ENCODE results near the gene ARPC5L. TPM values are rescaled to one million over a fixed set of nuclear protein-coding genes. Genes with fewer than 3 reads are reported as not detected.

ARPC5L gene
- total RNA-seq, 1 experiment from 2014 or later = 73.9 TPM

DNA sequence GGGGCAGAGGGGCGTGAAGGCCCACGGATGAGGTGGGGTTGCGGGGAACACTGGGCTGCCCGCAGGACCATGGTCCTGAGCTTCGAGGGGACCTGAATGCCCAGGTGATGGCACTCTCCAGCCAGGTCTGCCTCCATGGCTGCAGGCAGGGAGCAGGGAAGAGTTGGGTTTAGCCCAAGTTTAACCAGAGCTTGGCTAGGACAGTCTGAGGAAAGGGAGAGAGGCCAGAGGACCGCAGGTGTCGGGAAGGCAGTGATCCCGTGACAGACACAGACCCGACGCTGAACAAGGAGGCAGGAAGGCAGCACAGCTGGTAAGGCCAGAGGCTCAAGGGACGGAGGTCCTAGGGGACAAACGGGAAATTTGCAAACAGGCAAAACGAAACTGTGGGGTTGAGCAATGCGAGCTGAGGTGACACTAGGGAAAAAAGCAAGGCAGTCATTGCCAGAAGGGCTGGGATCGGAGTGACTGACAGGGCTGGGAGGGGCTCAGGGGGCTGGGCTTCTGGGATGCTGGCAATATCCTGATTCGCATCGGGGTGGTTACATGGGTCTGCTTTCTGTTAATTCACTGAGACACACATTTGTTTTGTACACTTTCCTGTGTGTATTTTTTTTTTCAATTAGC is 25.0 kb downstream of the ARPC5L start:
- DNase-seq (ENCODE audit: low spot score) = no peak
- Histone ChIP-seq H3K36me3 (ENCODE audit: insufficient read depth, low read length, poor library complexity, severe bottlenecking) (peaks cover 12% of the 10 kb centered on the region), H3K27me3 (replicated peaks; ENCODE audit: insufficient read depth, low read depth, low read length, poor library complexity) (no peaks in the 10 kb centered on the region), H3K27ac (ENCODE audit: low read depth, low read length, poor library complexity, severe bottlenecking) (no peak overlapping the region), H3K4me1 (ENCODE audit: insufficient read depth, low read length, poor library complexity, severe bottlenecking) (no peaks in the 10 kb centered on the region), H3K9me3 (ENCODE audit: low read depth, low read length, poor library complexity, severe bottlenecking) (no peaks in the 10 kb centered on the region), H3K4me3 (ENCODE audit: low read depth, low read length, poor library complexity, severe bottlenecking) (no peak overlapping the region)
- POLR2A ChIA-PET (ENCODE audit: low non-redundant PET) = no interaction called here
- no TSS peak for BruUV-seq (replicated peaks)
- no peak for TF ChIP-seq EZH2 (IDR thresholded peaks at IDR 0.05; ENCODE audit: borderline replicate concordance, low read depth, low read length, poor library complexity, severe bottlenecking)
- TF ChIP-seq, protein P1, sequence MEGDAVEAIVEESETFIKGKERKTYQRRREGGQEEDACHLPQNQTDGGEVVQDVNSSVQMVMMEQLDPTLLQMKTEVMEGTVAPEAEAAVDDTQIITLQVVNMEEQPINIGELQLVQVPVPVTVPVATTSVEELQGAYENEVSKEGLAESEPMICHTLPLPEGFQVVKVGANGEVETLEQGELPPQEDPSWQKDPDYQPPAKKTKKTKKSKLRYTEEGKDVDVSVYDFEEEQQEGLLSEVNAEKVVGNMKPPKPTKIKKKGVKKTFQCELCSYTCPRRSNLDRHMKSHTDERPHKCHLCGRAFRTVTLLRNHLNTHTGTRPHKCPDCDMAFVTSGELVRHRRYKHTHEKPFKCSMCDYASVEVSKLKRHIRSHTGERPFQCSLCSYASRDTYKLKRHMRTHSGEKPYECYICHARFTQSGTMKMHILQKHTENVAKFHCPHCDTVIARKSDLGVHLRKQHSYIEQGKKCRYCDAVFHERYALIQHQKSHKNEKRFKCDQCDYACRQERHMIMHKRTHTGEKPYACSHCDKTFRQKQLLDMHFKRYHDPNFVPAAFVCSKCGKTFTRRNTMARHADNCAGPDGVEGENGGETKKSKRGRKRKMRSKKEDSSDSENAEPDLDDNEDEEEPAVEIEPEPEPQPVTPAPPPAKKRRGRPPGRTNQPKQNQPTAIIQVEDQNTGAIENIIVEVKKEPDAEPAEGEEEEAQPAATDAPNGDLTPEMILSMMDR (conservative IDR thresholded peaks at IDR 0.05; ENCODE audit: low read depth, low read length) = no peak
- CTCF ChIA-PET = interaction anchor here (0.8 kb wide), 1 partner anchor 9 kb away, joined by 3 read pairs; no protein-coding TSS in a partner anchor
- intact Hi-C loops (cut with micrococcal nuclease; ENCODE audit: unreplicated experiment) = no loop called here

DNA sequence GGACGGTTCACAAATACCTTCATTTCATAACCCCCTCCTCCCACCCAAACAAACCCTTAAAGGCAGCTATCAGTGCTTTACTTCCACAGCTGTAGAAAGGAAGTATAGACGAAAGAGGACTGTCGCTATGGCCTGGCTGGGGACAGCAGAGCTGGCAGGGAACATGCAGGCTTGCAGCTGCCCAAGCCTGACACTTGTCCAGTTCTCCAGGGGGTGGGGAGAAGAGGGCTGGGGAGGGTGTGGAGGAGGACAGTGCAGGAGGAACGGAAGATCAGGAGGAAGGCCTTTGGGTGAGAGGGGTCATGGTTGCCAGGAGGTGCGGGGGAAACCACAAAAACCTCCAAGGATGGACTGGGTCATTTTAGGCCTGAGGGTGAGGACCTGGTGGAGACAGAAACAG is 25.9 kb downstream of the ARPC5L start:
- H3K9me3 ChIP-seq (ENCODE audit: low read depth, low read length, poor library complexity, severe bottlenecking) = no peaks in the 10 kb centered on the region
- no peak overlapping the region for H3K4me3 ChIP-seq (ENCODE audit: low read depth, low read length, poor library complexity, severe bottlenecking)
- H3K4me1 ChIP-seq (ENCODE audit: insufficient read depth, low read length, poor library complexity, severe bottlenecking) = no peaks in the 10 kb centered on the region
- no peak for DNase-seq (ENCODE audit: low spot score)
- intact Hi-C loops (cut with micrococcal nuclease; ENCODE audit: unreplicated experiment) = no loop called here
- H3K27me3 ChIP-seq (replicated peaks; ENCODE audit: insufficient read depth, low read depth, low read length, poor library complexity) = no peaks in the 10 kb centered on the region
- peaks cover 12% of the 10 kb centered on the region for H3K36me3 ChIP-seq (ENCODE audit: insufficient read depth, low read length, poor library complexity, severe bottlenecking)
- BruUV-seq (replicated peaks) = no TSS peak
- ChIA-PET POLR2A (ENCODE audit: low non-redundant PET) (no interaction called here), CTCF (no interaction called here)
- H3K27ac ChIP-seq (ENCODE audit: low read depth, low read length, poor library complexity, severe bottlenecking) = no peak overlapping the region
- no peak for TF ChIP-seq EZH2 (IDR thresholded peaks at IDR 0.05; ENCODE audit: borderline replicate concordance, low read depth, low read length, poor library complexity, severe bottlenecking)
- TF ChIP-seq, protein P1 (conservative IDR thresholded peaks at IDR 0.05; ENCODE audit: low read depth, low read length) = no peak

DNA sequence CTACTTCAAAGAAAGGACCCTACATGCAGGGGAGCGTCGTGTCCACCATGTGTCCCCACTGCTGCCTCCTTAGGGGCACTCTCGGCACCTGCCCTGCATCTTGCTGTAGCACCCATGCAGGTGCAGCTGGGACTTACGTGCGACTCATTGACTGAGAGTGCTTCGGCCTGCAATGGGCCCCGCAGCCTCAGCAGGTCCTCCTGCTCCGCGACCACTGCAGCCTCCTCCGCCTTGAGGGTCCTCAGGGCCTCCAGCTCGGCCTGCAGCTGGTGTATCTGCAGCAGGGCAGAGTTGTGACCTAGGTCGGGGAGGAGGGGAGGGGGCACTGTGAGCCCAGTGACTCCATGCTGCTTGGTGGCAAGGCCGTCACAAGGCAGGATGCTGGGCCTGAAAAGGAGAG is 27.1 kb downstream of the ARPC5L start:
- Histone ChIP-seq H3K9me3 (ENCODE audit: low read depth, low read length, poor library complexity, severe bottlenecking) (no peaks in the 10 kb centered on the region), H3K4me3 (ENCODE audit: low read depth, low read length, poor library complexity, severe bottlenecking) (no peak overlapping the region), H3K27me3 (replicated peaks; ENCODE audit: insufficient read depth, low read depth, low read length, poor library complexity) (no peaks in the 10 kb centered on the region), H3K36me3 (ENCODE audit: insufficient read depth, low read length, poor library complexity, severe bottlenecking) (peaks cover 12% of the 10 kb centered on the region), H3K4me1 (ENCODE audit: insufficient read depth, low read length, poor library complexity, severe bottlenecking) (no peaks in the 10 kb centered on the region), H3K27ac (ENCODE audit: low read depth, low read length, poor library complexity, severe bottlenecking) (no peak overlapping the region)
- DNase-seq (ENCODE audit: low spot score) = no peak
- intact Hi-C loops (cut with micrococcal nuclease; ENCODE audit: unreplicated experiment) = no loop called here
- POLR2A ChIA-PET (ENCODE audit: low non-redundant PET) = no interaction called here
- TF ChIP-seq, protein P1 (conservative IDR thresholded peaks at IDR 0.05; ENCODE audit: low read depth, low read length) = no peak
- no peak for TF ChIP-seq EZH2 (IDR thresholded peaks at IDR 0.05; ENCODE audit: borderline replicate concordance, low read depth, low read length, poor library complexity, severe bottlenecking)
- no TSS peak for BruUV-seq (replicated peaks)
- CTCF ChIA-PET = no interaction called here
